ENCODE data around the gene PHAX.

DNA sequence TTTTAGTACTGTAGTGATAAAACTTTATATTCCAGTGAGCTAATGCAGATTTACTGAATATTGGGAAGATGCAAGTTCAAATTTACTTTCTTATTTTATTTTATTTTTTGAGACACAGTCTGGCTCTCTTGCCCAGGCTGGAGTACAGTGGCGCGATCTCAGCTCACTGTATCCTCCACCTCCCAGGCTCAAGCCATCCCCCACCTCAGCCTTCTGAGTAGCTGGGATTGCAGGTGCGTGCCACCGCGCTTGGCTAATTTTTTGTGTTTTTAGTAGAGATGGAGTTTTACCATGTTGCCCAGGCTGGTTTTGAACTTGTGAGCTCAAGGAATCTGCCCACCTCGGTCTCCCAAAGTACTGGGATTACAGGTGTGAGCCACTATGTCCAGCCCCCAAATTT lies 9.9 kb downstream of the PHAX start:
- TF ChIP-seq, protein P1, sequence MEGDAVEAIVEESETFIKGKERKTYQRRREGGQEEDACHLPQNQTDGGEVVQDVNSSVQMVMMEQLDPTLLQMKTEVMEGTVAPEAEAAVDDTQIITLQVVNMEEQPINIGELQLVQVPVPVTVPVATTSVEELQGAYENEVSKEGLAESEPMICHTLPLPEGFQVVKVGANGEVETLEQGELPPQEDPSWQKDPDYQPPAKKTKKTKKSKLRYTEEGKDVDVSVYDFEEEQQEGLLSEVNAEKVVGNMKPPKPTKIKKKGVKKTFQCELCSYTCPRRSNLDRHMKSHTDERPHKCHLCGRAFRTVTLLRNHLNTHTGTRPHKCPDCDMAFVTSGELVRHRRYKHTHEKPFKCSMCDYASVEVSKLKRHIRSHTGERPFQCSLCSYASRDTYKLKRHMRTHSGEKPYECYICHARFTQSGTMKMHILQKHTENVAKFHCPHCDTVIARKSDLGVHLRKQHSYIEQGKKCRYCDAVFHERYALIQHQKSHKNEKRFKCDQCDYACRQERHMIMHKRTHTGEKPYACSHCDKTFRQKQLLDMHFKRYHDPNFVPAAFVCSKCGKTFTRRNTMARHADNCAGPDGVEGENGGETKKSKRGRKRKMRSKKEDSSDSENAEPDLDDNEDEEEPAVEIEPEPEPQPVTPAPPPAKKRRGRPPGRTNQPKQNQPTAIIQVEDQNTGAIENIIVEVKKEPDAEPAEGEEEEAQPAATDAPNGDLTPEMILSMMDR (IDR thresholded peaks at IDR 0.05 in 2 of 3, conservative IDR thresholded peaks at IDR 0.05 in 1 of 3; ENCODE audit: control insufficient read depth in 2 of 3, extremely low read depth in 1 of 3, insufficient read depth in 1 of 3, low read depth in 3 of 3, low read length in 3 of 3) = no peak
- no peak for TF ChIP-seq POLR2AphosphoS5 (IDR thresholded peaks at IDR 0.05; ENCODE audit: low read length)
- no peak for TF ChIP-seq TCF7 (IDR thresholded peaks at IDR 0.05; ENCODE audit: borderline replicate concordance)
- no peak for TF ChIP-seq ESRRA (IDR thresholded peaks at IDR 0.05; ENCODE audit: low read length)
- no peak for TF ChIP-seq POLR2A (IDR thresholded peaks at IDR 0.05; ENCODE audit: low read depth, low read length)
- no peak for TF ChIP-seq CHD4 (IDR thresholded peaks at IDR 0.05)
- TF ChIP-seq BRCA1 (IDR thresholded peaks at IDR 0.05; ENCODE audit: low read depth, low read length) = no peak
- TF ChIP-seq, protein P2, sequence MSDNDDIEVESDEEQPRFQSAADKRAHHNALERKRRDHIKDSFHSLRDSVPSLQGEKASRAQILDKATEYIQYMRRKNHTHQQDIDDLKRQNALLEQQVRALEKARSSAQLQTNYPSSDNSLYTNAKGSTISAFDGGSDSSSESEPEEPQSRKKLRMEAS (IDR thresholded peaks at IDR 0.05; ENCODE audit: low read depth, low read length) = no peak
- TF ChIP-seq NFIC (IDR thresholded peaks at IDR 0.05; ENCODE audit: low read depth, low read length) = no peak
- TF ChIP-seq POLR2AphosphoS2 (IDR thresholded peaks at IDR 0.05; ENCODE audit: low read depth, low read length) = no peak

All from GM12878 (cell line).